ENCODE data around the gene BTBD9. TPM values are rescaled to one million over a fixed set of nuclear protein-coding genes. Genes with fewer than 3 reads are reported as not detected.
A peak's percentile ranks its signal among the peaks of the same experiment; 100 is the strongest.

The BTBD9 gene
- total RNA-seq, 1 donor from 2014 or later = 49.7 TPM

DNA sequence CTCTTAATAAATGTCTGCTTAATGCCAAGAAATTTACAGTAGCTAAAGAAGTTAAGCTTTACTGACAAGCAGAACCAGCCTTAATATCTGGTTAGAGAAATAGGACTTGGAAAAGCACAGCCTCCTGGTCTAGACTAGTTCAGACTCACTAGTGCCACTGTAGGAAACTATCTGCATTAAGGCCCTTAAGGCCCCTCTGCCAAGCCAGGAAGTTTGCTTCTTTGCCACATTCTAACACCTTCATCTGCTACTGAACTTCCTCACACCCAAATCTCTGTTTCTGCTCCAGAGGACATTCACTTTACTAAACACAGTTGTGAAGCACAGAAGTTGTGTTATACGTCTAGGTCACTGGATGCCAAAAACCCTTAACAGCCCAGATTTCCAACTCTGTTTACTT is 302.8 kb downstream of the BTBD9 start:
- Histone ChIP-seq H3K27ac (no peak overlapping the region), H3K9me3 (peaks cover 8% of the 10 kb centered on the region), H3K27me3 (ENCODE audit: low read depth) (no peaks in the 10 kb centered on the region), H3K36me3 (no peaks in the 10 kb centered on the region), H3K4me3 (no peak overlapping the region), H3K4me1 (no peaks in the 10 kb centered on the region)
- TF ChIP-seq, protein P1, sequence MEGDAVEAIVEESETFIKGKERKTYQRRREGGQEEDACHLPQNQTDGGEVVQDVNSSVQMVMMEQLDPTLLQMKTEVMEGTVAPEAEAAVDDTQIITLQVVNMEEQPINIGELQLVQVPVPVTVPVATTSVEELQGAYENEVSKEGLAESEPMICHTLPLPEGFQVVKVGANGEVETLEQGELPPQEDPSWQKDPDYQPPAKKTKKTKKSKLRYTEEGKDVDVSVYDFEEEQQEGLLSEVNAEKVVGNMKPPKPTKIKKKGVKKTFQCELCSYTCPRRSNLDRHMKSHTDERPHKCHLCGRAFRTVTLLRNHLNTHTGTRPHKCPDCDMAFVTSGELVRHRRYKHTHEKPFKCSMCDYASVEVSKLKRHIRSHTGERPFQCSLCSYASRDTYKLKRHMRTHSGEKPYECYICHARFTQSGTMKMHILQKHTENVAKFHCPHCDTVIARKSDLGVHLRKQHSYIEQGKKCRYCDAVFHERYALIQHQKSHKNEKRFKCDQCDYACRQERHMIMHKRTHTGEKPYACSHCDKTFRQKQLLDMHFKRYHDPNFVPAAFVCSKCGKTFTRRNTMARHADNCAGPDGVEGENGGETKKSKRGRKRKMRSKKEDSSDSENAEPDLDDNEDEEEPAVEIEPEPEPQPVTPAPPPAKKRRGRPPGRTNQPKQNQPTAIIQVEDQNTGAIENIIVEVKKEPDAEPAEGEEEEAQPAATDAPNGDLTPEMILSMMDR (IDR thresholded peaks at IDR 0.05) = no peak
- DNase-seq = no peak
- intact Hi-C loops (cut with DNase I) = no loop called here
- no peak for ATAC-seq

DNA sequence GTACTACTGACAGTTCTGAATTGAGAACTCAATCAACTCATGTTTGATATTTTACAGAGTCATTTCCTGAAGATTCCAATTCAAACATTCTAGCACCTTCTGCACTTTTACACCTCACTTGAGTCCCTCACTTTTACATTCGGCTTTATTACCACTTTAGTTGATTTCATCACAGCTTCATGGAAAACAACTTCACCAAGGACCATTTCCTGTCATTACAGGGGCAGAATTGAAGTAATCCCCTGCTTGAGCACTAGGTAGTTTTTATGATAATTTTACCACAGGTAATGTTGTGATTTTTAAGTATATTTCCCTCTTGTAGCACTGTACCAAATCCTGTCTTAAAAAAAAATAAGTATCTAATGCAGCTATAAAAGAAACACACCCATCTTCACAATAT is 312.9 kb downstream of the BTBD9 start:
- H3K27ac ChIP-seq = no peak overlapping the region
- no peaks in the 10 kb centered on the region for H3K27me3 ChIP-seq (ENCODE audit: low read depth)
- ATAC-seq (peak in 1 of 2 donors; percentile 72), DNase-seq (no peak)
- H3K36me3 ChIP-seq = no peaks in the 10 kb centered on the region
- intact Hi-C loops (cut with DNase I) = no loop called here
- H3K4me3 ChIP-seq = no peak overlapping the region
- H3K9me3 ChIP-seq = no peaks in the 10 kb centered on the region
- H3K4me1 ChIP-seq = no peaks in the 10 kb centered on the region
- TF ChIP-seq, protein P1 (IDR thresholded peaks at IDR 0.05) = no peak

DNA sequence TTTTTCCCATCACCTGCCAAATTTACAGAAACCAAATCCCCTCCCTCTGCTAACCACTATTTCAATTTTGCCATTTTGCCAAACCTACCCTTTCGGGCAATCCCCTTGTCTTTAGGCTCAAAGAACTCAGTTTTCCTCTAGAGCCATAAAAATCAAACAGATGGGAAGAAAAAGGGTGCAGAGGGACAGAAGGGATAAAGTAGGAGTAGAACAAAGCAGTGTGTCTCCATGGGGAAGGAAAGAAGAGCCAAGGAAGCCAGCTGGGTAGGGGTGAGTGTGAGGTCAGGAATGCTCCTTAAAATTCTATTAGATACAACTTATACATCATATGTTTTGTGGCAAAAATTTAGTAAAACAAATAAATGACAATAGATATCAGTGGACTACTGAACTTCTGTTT is 316.5 kb downstream of the BTBD9 start:
- ATAC-seq = no peak
- Histone ChIP-seq H3K36me3 (no peaks in the 10 kb centered on the region), H3K9me3 (no peaks in the 10 kb centered on the region), H3K27me3 (ENCODE audit: low read depth) (no peaks in the 10 kb centered on the region), H3K4me1 (no peaks in the 10 kb centered on the region), H3K27ac (no peak overlapping the region), H3K4me3 (no peak overlapping the region)
- intact Hi-C loops (cut with DNase I) = no loop called here
- TF ChIP-seq, protein P1 (IDR thresholded peaks at IDR 0.05) = no peak
- DNase-seq = no peak

DNA sequence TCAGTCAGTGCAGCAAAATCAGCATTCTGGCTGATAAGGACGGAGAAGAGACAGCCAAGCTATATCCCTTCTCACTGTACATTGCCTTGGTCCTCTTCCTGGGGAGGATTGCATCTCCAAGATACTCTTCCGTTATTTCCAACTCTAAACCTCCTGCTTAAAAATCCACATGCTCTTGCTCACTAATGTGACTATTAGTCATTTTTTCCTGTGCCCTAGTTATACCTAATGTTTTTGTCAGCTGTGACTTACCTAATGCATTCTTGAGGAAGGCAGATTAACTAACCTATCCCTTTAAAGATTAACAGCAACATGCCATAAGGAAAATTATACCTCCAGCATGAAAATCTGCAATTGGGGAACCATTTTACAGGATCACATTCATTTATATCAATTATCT is 317.6 kb downstream of the BTBD9 start:
- TF ChIP-seq, protein P1 (IDR thresholded peaks at IDR 0.05) = no peak
- Histone ChIP-seq H3K27ac (no peak overlapping the region), H3K4me1 (no peaks in the 10 kb centered on the region), H3K4me3 (no peak overlapping the region), H3K27me3 (ENCODE audit: low read depth) (no peaks in the 10 kb centered on the region), H3K9me3 (no peaks in the 10 kb centered on the region), H3K36me3 (no peaks in the 10 kb centered on the region)
- no peak for DNase-seq
- intact Hi-C loops (cut with DNase I) = no loop called here
- no peak for ATAC-seq

DNA sequence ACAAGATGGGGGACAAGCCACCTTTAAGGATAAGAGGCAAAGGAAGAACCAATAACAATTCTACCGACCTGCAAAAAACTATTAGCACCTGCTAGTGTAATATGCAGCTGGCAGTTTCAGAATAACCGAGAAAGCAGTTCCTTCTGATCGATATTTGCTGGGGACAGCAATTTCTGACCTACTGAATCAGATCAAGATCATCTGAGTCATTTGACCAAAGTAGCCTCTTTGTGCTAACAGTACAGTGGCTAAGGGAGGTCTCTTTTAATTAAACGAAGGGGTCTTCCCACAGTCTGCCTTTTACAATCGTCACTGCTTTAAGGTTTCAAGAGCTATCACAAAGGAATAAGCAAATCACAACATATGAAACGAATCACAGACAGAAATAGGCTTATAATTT is 318.9 kb downstream of the BTBD9 start:
- Histone ChIP-seq H3K4me3 (no peak overlapping the region), H3K9me3 (no peaks in the 10 kb centered on the region), H3K27ac (no peak overlapping the region), H3K4me1 (no peaks in the 10 kb centered on the region), H3K27me3 (ENCODE audit: low read depth) (no peaks in the 10 kb centered on the region), H3K36me3 (no peaks in the 10 kb centered on the region)
- no peak for ATAC-seq
- intact Hi-C loops (cut with DNase I) = no loop called here
- TF ChIP-seq, protein P1 (IDR thresholded peaks at IDR 0.05) = no peak
- DNase-seq = no peak

DNA sequence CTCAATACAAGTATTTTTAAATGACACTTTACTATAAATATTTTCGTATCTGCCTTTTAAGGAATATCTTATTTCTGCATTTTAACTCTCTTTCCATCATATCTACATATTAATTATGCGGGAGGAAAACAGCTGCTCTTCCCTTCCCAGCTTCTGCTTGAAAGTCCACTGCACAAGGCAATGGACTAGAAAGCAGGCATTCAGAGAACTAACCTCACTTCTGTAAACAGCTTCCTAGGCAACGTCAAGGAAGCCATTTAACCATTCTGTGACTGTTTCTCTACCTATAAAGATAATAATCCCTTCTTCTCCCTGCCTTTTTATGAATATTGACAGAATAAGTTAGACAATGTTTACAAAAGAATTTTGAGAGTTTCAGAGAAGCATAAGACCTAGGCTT is 319.4 kb downstream of the BTBD9 start:
- no peak for DNase-seq
- H3K27ac ChIP-seq = no peak overlapping the region
- H3K27me3 ChIP-seq (ENCODE audit: low read depth) = no peaks in the 10 kb centered on the region
- H3K9me3 ChIP-seq = no peaks in the 10 kb centered on the region
- H3K4me3 ChIP-seq = no peak overlapping the region
- no peaks in the 10 kb centered on the region for H3K4me1 ChIP-seq
- ATAC-seq = no peak
- H3K36me3 ChIP-seq = no peaks in the 10 kb centered on the region
- TF ChIP-seq, protein P1 (IDR thresholded peaks at IDR 0.05) = no peak
- intact Hi-C loops (cut with DNase I) = no loop called here
